Cerebellar nuclear complex (tissue), 1 donor: ENCODE data around the gene ACP6.
"Not testable (repeated sequence)": the region's sequence is repeated elsewhere in the genome, so short reads cannot be mapped to it uniquely, and the experiment has no call there.

Experiments
- DNase-seq, 2 experiments: peaks; one replicate each; lab custom pipeline; 2025; lab: John Stamatoyannopoulos, UW

Gene ACP6

DNA sequence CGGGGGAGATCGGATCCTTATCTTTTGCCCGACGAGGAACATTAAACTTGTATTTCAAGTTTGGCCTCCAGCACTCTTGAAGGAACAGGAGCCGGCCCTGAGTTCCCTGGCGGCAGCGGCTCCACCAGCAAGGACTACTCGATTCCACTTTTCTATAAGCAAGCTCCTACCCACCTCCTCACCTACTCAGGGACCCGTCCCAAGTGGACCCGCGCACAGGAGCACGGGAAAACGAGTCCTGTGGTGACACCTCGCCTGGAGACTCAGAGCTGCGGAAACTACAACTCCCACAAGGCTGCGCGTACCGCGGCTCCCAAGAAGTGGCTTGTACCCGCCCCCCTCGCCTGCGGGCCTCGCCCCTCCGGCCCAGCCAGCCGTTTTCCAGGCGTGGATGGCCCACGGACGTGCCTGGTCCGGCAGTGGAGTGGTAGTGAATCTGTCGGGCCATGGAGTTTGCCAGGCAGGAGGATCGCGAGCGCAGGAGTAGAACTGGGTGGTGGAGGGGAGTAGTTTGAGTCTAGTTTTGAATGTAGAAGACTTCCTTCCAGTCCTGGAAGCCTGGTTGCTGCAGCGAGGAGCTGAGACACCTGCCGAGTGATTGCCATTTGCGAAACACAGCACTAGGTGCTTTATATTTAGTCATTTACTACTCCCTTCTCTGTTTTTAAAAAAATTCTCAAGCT lies at the start of gene ACP6:
TSS of gene ACP6 (minus strand) at position 206 of the 683 bp plus-strand sequence. CDS start 476 bp downstream, outside the sequence.
- DNase-seq = peak; percentile 50 to 95

DNA sequence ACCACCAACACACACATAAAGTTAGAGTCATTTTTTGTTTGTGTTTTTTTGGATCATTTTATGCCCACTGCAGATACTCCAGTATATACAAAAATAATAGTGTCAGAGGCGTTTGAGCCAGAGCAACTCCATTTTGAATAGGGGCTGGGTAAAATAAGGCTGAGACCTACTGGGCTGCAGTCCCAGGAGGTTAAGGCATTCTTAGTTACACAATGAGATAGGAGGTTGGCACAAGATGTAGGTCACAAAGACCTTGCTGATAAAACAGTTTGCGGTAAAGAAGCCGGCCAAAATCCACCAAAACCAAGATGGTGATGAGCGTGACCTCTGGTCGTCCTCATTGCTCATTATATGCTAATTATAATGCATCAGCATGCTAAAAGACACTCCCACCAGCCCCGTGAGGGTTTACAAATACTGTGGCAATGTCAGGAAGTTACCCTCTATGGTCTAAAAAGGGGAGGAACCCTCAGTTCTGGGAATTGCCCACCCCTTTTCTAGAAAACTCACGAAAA lies 49.4 kb upstream of the ACP6 start:
- no peak for DNase-seq

DNA sequence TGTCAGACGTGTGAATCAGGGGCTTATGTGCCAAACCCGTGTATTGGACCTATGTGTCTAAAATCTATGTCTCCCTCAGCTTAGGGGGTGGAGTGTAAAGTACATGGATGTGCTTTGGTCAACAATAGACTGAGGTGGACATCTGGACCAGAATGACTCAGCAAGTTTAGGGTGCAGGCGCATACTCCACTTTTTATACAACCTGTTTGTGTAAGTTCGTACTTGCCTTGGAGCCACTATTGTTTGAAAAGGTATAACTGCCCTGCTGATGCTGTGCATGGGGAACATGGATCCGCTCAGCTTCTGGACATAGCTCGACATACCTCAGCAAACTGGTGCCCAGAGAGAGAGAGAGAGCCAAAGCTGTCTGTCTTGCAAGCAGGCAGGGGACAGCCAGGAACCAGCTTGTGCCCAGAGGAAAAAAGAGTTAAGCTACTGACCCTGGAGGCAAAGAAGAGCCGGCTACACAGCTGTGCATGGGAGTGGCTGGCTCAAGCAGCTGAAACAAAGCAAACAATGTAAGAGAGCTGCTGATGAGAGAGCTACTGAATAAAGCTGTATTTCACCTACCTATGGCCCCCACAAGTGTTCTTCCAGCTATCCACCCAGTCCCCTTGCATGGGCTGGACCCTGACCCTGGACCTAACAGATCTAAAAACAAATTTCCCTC lies 48.8 kb upstream of the ACP6 start:
- no peak for DNase-seq

DNA sequence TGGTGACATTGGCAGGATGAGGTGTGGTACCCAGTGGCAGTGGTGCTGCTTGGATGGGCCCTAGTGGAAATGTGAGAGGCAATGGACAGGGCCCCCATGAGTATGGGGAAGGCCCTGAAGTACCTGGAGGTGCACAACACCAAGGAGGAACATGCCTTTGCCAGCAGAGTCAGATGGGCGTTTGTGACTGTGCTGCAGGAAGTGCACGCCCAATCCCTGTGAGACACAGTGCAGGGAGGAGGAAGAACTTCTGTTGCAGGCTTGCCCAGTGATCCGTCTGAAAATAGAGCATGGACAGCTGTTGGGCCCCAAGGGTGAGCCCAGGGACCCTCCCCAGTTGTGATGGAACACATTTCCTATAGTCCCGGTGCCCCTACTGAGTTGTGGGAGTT lies 47.4 kb upstream of the ACP6 start:
- no peak for DNase-seq

DNA sequence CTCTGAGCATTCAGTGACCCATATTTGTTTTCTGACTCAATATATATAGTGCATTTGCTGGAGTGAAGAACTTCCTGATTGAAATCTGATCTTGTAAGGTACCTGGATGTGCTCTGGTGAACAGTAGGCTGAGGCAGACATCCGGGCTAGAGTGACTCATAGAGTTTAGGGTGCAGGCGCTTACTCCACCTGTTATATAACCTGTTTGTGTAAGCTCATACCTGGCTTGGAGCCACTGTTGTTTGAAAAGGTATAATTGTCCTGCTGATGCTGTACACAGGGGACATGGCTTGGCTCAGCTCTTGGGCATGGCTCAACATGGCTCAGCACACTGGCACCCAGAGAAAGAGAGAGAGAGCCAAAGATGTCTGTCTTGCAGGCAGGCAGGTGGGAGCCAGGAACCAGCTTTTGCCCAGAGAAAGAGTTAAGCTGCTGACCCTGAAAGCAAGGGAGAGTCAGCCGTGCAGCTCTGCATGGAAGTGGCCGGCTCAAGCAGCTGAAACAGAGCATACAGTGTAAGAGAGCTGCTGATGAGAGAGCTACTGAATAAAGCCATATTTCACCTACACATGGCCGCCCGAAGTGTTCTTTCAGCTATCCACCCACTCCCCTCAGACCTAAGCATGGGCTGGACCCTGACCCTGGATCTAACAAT lies 46.9 kb upstream of the ACP6 start:
- DNase-seq = no peak

DNA sequence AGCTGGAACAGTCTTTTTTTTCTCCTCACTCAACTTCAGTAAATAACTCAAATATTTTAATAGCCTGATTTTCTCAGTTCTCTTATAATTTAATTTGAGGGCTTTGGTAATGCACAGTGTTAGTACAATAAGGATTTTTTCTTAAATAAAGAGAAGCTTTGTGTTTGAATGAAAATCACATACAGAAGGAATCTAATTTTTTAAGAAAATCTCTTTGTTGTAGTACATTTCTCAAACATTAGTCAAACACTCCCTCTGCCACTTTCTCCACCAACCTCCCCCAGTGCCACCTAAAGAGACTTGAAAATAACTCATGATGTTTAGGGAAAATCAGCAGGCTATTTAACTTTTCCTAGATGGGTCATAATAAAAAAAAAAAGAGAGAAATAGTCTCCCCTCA lies 42.3 kb upstream of the ACP6 start:
- DNase-seq = no peak

DNA sequence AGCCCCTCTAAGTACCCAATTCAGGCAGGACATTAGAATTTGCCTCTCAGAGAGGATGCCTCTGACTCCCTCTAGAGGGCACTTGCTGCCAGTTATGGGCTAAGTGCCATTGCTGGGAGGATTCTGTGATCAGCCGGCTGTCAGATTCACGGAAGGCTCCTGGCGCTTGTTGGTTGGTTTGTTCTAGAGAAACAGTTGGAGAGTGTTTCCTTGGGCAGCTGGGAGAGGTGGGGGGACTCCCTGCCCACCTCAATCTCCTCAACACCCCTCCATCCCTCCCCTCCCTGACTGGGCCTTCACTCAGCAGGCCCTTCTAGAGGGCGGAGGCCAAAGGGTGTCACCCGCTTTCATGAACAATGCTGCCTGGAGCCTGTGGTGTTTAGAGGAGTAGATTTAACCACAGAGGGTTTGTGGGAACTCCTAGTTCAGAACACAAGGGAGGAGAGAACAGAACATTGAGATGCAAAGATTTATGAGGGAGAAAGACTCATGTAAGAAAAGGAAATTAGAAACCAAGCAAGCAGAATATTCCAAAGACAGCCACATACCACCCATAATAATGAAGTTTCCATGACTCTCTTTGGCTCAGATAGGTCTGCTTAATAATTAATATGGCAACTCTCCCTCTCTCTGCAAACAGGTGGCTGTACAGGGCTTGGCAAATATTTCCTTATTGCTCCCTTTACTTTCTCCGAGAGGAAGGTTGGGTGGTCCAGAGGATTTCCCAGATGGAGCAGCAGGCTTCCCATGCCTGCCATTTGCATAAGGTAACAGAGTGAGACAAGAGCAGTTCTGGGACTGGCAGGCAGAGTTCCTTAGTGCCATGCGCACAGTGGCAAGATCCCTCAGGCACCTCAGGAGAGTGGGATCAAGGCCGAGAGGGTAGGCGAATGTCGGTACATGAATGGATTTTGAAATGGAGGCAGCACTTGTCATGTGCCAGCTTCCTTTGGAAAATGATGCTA lies 30.0 kb upstream of the ACP6 start:
- DNase-seq = peak in 1 of 2 experiments; percentile 21

DNA sequence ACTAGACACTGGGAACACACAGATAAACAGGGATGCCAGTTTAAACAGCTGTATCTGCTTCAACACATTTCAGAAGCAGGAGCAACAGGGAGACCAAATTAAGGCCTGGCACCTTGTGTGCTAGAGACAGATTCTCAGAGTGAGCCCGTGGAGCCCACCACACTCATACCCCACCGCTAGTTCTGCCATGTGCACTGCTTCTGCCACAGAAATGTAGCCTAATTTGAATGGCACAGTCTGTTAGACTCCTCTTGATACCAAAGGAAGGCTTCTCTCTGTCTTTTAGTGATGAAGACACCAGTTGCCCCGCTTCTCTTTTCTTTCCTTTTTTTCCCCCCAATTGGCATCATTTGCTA lies 29.3 kb upstream of the ACP6 start:
- no peak for DNase-seq

DNA sequence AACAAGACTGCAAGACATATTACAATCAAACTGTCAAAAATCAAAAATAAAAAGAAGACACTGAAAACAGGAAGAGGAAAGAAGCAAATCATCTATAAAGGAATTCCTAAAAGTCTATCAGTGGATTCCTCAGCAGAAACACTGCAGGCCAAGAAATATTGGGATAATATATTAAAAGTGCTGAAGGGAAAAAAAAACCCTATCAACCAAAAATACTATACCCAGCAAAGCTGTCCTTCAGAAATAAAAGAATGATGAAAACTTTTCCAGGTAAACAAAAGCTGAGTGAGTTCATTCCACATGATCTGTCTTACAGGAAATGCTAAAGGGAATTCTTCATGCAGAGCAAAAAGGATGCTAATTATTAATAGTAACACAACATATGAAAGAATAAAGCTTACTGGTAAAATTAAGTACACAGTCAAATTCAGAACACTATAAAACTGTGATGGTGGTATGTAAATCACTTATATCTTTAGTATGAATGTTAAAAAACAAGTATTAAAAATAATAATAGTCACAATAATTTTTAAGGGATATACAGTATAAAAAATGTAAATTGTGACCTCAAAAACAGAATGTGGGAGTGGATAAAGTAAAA lies 12.9 kb upstream of the ACP6 start:
- DNase-seq = no peak

DNA sequence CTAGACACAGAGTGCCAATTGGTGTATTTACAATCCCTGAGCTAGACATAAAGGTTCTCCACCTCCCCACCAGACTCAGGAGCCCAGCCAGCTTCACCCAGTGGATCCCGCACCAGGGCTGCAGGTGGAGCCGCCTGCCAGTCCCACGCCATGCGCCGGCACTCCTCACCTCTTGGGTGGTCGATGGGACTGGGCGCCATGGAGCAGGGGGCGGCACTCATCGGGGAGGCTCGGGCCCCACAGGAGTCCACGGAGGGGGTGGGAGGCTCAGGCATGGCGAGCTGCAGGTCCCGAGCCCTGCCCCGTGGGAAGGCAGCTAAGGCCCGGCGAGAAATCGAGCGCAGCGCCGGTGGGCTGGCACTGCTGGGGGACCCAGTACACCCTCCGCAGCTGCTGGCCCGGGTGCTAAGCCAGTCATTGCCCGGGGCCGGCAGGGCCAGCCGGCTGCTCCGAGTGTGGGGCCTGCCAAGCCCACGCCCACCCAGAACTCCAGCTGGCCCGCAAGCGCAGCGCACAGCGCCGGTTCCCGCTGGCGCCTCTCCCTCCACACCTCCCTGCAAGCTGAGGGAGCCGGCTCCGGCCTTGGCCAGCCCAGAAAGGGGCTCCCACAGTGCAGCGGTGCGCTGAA lies 10.4 kb upstream of the ACP6 start:
- DNase-seq = not testable (repeated sequence)

DNA sequence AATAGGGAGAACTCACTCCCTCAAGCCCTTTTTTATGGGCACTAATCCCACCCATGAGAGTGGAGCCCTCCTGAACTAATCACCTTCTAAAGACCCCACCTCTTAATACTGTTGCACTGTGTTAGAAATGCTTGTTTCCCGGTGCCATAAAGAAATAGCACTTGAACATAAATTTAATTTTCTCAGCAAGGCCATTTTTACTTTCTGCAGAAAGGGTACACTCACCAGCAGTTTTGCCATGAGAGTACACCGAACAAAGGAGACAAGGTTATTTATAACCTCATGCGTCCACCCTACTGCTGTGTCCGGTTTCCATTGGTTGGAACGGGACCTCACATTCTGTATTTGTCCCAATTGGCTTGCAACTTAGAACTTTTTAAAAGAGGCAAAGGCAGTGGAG lies 7.4 kb upstream of the ACP6 start:
- not testable (repeated sequence) for DNase-seq

DNA sequence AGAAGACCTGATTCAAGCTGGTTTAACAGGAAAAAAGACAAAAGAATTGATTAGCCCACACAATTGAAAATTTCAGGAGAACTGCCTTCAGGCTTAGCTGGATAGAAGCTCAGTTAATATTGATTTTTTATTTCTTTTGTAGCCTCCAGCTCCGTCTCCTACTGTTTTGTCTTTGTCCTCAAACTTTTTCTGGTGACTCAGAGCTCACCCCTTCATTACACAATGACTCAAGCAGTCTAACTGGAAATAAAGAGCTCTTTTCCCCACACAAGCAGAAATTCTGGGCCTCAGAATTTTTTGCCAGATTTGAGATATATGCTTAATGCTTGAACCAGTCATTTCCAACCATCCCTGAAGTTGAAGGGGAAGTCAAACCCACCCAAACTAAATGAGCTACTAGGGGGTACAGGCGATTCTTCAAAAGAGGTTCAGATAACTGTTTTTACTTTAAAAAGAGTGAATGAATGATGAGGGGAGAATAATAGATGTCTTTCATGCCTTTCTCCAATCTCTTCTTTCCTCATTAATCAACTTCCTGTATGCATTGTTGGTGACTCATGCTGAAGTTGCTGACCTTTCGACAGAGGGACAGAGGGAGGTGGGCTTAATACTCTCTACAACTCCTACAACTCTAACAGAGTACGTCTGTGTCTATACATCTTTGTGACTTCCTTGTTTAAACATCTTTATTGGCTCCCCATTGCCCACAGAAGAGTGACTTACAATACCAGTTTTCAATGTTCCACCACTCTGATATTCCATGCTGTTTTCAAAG lies 6.2 kb upstream of the ACP6 start:
- no peak for DNase-seq

DNA sequence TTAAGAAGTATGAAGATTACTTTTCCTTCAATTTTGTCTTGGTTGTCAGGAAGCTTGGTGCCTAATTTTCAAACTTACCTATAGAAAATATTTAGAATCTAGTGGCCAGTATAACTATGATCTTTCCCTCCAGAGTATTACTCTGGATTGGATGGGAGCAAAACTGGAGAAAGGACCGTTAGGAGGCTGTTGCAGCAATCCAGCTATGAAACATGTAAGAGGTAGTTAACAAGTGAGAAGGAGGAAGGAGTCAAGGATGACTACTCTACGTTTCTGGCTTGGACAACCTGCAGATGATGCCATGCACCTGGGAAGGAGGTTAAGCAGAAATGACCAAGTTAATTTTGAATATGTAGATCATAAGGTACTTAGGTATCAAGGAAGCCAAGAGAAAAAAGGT lies 3.5 kb upstream of the ACP6 start:
- DNase-seq = no peak

DNA sequence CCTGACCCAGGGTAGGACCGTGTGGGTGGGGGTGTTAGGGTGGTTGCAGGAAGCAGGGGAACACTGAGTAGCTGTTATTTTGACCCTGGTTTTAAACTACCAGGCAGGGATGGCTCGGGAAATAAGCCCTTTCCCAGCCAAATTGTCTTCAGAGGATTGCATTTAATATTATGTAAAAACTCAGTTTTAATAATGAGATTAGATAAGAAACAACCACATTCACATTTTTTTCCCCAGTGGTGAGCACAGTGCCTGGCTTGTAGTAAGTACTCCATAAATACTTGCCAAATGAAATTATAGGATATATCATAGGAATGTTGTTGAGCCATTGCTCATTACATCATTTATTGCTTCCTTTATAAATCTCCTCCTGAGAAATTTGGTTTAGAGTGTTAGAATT lies 3.1 kb upstream of the ACP6 start:
- DNase-seq = no peak

DNA sequence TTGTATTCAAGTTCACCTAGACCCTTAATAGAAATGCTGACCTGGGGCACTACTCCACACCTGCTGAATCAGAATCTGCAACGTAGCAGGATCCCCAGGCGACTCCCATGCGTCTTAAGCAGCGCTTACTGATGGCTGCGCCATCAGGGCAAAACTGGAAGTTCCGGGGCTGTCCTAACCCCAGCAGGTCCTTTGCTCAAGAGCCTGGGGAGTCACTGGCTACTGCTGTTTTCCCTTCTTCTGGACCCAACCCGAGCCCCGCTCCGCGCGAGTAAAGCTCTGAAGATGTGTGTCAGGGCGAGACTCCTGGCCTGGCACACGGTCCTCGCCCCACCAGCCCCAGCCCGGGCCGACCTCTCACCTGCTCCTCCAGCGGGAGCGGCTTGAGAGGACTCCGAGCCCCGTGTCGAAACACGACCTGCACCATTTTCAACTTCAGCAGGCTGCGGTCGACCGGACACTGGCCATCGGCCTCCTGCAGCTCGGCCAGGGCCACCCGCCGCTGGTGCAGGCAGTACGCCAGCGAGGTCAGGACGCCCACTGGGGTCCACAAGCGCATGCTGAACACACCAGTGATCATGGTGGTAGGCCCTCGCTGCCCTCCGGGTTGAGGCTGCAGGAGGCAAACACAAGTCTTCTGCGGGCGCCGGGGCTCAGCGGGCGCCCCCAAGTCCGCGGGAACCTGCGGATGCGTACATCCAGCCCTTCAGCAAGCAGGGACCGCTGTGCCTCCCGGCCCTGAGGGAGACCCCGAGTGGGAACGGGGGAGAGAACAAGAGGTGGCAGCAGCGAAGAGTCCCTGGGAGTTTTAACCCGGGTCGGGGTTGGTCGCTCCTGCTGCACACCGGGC lies 630 bp downstream of the ACP6 start:
- no peak for DNase-seq

DNA sequence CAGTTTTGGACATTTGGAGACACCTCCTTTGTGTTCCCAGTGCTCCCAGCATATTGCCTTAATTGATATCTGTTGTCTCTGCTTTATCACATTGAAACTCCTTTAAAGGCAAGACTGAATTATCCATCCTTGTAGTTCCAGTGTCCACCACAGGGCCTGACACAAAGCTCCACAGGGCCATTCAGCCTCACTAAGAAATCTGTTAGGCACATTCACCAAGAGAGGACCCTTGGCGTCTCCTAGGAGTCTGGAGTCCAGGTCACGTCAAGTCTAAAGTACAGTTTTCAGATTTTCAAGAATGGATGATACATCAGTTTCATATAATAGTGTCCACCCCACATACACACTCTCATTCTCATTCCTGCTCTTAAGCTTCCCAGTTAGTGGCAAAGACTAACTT lies 4.8 kb downstream of the ACP6 start:
- DNase-seq = no peak

DNA sequence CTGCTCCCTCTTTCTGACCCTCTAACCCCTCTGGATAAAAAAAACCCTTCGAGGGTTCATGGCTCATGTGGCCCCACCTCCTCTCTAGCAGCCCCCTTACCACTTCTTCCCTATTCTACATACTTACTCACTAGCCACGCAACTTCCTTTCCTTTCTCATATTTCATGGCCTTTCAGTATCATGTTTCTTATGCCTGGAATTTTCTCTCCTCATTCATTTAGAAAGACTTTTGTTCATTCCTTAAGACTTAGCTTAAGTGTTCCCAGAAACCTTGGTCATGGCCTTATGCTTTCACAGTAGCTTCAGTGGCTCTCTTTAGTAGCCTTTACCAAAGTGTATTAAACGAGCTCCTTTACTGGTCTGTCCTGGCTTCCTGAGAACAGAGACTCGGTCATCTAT lies 6.1 kb downstream of the ACP6 start:
- DNase-seq = no peak

DNA sequence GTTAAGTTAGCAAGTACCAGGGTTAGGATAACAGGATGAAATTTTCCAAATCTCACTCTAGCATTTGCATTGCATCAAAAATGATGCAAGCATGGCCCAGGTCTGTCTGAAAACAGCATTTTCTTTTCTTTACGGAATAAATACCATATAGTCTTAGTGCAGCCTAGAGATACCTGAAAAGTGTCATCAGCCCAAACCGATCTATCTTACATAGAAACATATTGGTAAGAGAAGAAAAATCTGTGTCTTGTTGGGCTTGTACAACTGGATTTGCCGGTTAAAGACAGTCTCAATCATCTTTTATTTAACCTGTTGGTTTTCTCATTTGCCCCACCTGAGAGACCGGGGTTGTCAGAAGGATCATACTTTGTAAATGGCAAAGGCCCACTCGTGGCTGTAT lies 15.8 kb downstream of the ACP6 start:
- DNase-seq = no peak

DNA sequence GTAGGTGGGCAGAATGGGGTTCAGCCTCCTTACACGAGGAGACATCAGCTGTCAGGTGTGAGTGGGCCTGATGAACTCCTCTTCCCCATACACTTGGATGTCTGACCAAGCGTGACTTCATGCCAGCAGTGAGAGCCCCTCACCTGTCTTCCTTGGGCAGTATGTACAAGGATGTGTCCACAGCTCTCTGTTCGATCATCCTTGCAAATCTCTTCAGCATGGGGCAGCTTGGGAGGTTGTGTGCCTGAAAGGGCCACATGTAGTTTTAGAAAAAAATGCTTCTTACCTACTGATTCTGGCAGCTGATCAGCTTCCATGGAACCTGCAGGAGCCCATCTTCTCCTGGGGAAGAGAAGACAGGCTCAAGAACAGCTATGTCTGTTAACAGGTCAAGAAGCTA lies 18.0 kb downstream of the ACP6 start:
- no peak for DNase-seq
